BE2C (cell line): ENCODE data around the gene NGEF.

Experiments used
- DNase-seq: peaks from one replicate; pipeline ENCODE4 v3.0.0-alpha.2; 2020
- H3K27me3 ChIP-seq: fragments of 250-450 bp; sonication (Bioruptor Pico); 2 replicates; pipeline ENCODE4 v1.5.1; 2020; ENCODE audit warnings: mild to moderate bottlenecking
- H3K36me3 ChIP-seq: fragments of 250-450 bp; sonication (Bioruptor Pico); 2 replicates; pipeline ENCODE4 v1.5.1; 2020; ENCODE audit warnings: mild to moderate bottlenecking
- H3K4me1 ChIP-seq: fragments of 250-450 bp; sonication (Bioruptor Pico); 2 replicates; pipeline ENCODE4 v1.5.1; 2020
- H3K4me3 ChIP-seq: 2 replicates; pipeline ENCODE4 v1.5.1; 2011; ENCODE audit warnings: low read depth, low read length
- H3K9me3 ChIP-seq: fragments of 250-450 bp; sonication (Bioruptor Pico); 2 replicates; pipeline ENCODE4 v1.5.1; 2020
- CTCF ChIP-seq: IDR thresholded peaks from 2 replicates; pipeline ENCODE4 v1.5.1; 2012; ENCODE audit warnings: mild to moderate bottlenecking, low read depth, low read length

NGEF gene

DNA sequence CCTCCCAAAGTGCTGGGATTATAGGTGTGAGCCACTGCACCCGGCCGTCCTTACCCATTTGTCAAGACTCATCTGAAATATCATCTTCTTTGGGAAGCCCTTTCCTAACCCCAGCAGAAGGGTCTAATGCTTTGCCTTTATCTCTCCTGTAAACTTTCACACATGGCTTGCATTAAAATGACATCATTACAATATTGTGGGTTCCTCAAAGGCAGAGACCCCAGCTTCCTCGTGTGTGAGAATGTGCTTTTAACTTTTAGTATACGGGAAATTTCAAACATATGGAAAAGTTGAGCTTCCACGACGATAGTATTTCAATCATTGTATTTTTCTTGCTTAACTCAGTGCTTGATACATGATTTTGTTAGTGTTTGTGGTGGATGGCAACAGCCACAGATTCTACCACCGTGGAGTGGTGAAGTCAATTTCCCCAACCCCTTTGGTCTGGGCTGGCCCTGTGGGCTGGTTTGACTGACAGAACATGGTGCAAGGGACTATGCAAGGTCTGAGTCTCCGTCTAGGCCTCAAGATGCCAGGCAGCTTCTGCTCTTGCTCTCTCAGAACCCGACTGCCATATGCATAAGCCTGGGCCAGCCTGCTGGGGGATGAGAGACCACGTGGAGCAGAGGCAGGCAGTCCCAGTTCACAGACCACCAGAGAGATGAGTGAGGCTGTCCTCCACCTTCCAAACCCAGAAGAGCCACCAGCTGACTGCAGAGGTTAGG lies 39.9 kb downstream of the NGEF start:
- no peaks in the 10 kb centered on the region for H3K36me3 ChIP-seq
- no peaks in the 10 kb centered on the region for H3K4me1 ChIP-seq
- no peak for DNase-seq
- H3K9me3 ChIP-seq: no peaks in the 10 kb centered on the region
- no peak for TF ChIP-seq CTCF
- peaks cover 5% of the 10 kb centered on the region; the same call in 1 of the 2 replicates for H3K27me3 ChIP-seq
- H3K4me3 ChIP-seq: no peak overlapping the region

- no peak for TF ChIP-seq CTCF
Observed at GRCh38 chr2:232971744-232972143, 41.3 kb downstream of the NGEF start.

DNA sequence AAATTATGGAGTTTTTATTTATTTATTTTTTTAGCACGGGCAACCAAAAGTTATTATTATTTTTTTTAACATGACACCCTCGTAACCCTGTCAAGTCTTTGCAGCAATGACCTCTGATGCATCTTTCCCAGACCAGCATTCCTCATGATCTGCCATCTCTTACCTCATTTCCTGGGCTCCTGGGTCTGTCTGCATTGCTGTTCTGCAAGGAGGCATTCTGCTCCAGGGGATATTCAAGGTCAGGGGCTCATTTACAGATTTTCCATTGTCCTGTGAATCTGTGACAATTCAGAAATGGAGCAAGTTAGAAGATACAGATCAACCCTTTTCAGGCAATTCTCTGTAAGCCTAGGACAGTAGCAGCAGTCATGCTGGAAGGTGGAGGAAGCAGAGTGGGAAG lies 43.0 kb downstream of the NGEF start:
- no peak for TF ChIP-seq CTCF
- Histone ChIP-seq H3K4me3 (no peak overlapping the region), H3K9me3 (no peaks in the 10 kb centered on the region), H3K36me3 (no peaks in the 10 kb centered on the region), H3K27me3 (no peaks in the 10 kb centered on the region; the same call in 1 of the 2 replicates), H3K4me1 (no peaks in the 10 kb centered on the region)
- DNase-seq: no peak

More at GRCh38 chr2:232971744-232972143, 41.3 kb downstream of the NGEF start:
- H3K9me3 ChIP-seq: no peaks in the 10 kb centered on the region
- no peak for DNase-seq
- H3K36me3 ChIP-seq: no peaks in the 10 kb centered on the region
- H3K4me3 ChIP-seq: no peak overlapping the region
- H3K4me1 ChIP-seq: no peaks in the 10 kb centered on the region
- H3K27me3 ChIP-seq: peaks cover 5% of the 10 kb centered on the region; the same call in 1 of the 2 replicates

DNA sequence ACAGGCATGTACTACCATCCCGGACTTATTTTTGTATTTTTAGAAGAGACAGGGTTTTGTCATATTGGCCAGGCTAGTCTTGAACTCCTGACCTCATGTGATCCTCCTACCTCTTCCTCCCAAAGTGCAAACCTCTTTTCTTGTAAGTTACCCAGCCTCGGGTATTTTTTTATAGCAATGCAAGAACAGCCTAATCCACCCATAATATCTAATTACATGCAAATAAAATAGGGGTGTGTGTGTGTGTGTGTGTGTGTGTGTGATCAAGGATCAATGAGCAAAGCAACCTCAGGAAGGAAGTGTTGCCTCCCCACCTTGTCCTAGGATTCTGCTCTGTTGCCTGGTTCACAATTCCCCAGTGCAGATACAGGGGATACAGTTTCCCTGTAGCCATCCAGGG lies 45.6 kb downstream of the NGEF start:
- TF ChIP-seq CTCF: no peak
- H3K4me3 ChIP-seq: no peak overlapping the region
- no peaks in the 10 kb centered on the region for H3K9me3 ChIP-seq
- H3K36me3 ChIP-seq: no peaks in the 10 kb centered on the region
- no peaks in the 10 kb centered on the region; the same call in 1 of the 2 replicates for H3K27me3 ChIP-seq
- no peaks in the 10 kb centered on the region for H3K4me1 ChIP-seq
- DNase-seq: no peak

DNA sequence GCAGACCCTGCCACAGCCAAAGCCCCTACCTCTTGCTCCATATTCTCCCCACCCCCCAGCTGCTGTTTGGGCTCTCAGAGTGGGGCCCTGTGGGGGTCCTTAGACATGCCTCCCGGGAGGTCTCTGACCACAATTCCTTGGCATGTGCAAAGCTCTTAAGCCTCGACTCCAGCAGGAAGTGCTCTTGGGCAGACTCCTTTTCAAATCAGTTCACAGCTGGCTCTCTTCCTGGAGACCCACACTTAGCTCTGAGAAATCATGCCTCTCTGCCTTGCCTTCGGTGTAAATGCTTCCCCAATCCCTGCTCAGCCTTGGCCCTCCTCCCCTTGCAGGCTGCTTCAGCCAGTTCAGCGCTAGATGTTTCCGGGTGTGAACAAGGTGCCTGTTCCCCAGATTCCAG lies 46.9 kb downstream of the NGEF start:
- Histone ChIP-seq H3K4me1 (no peaks in the 10 kb centered on the region), H3K27me3 (no peaks in the 10 kb centered on the region; the same call in none of the 2 replicates), H3K9me3 (no peaks in the 10 kb centered on the region), H3K4me3 (no peak overlapping the region), H3K36me3 (no peaks in the 10 kb centered on the region)
- DNase-seq: no peak
- no peak for TF ChIP-seq CTCF

DNA sequence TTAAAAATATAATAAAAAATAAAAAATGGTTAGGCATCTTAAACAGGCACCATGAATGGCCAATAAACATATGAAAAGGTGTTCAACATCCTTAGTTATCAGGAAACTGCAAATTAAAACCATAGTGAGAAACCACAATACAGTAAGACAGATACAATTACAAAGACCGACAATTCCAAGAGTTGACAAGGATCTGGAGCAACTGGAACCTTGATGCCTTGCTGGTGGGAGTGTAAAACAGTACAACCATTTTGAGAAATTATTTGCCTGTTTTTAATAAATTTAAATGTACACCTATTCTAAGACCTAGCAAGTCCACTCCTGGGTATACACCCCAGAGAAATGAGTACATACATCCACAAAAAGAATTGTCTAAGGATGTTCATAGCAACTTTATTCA lies 49.1 kb downstream of the NGEF start:
- TF ChIP-seq CTCF: no peak
- H3K9me3 ChIP-seq: no peaks in the 10 kb centered on the region
- H3K36me3 ChIP-seq: no peaks in the 10 kb centered on the region
- no peak for DNase-seq
- no peaks in the 10 kb centered on the region for H3K4me1 ChIP-seq
- H3K27me3 ChIP-seq: no peaks in the 10 kb centered on the region; the same call in none of the 2 replicates
- H3K4me3 ChIP-seq: no peak overlapping the region
